ENCODE results near the gene UBE2D2. TPM values are rescaled to one million over a fixed set of nuclear protein-coding genes. Genes with fewer than 3 reads are reported as not detected.

Gene UBE2D2
- total and polyA plus RNA-seq, 4 donors: 84.1 to 97.8 (median 91.2) TPM

GRCh38 chr5:139660105-139660922 is 99.2 kb downstream of the UBE2D2 start:
- H3K4me1 ChIP-seq (ENCODE audit: control insufficient read depth in 5 of 5, insufficient read depth in 5 of 5, low read length in 5 of 5): peaks cover 11 to 62% (median 45%) of the 10 kb centered on the region in 5 donors
- no peaks in the 10 kb centered on the region for H3K9me3 ChIP-seq (ENCODE audit: control insufficient read depth in 4 of 4, insufficient read depth in 3 of 4, low read length in 3 of 4)
- H3K36me3 ChIP-seq (ENCODE audit: control insufficient read depth in 4 of 4, insufficient read depth in 4 of 4, low read length in 4 of 4): no peaks in the 10 kb centered on the region
- peak in 1 of 3 donors; percentile 54 for DNase-seq
- no peak overlapping the region for H3K9ac ChIP-seq (ENCODE audit: insufficient read depth in 1 of 2, low read length in 2 of 2)
- no peaks in the 10 kb centered on the region for H3K27me3 ChIP-seq (ENCODE audit: control insufficient read depth in 3 of 3, insufficient read depth in 3 of 3, low read length in 2 of 3)
- peak overlapping the region; percentile 88 for H3K27ac ChIP-seq (ENCODE audit: low read depth in 1 of 2, low read length in 1 of 2)
- no peak overlapping the region for H3K4me3 ChIP-seq
- no peak for TF ChIP-seq CTCF (IDR thresholded peaks at IDR 0.05; ENCODE audit: control extremely low read depth, extremely low read depth)
- WGBS, 2 donors: 27 to 31% methylated on average over 14 of the region's 14 CpGs
- ATAC-seq (ENCODE audit: insufficient read depth, low FRiP score): peak; percentile 48

- H3K27me3 ChIP-seq (ENCODE audit: control insufficient read depth in 3 of 3, insufficient read depth in 3 of 3, low read length in 2 of 3): no peaks in the 10 kb centered on the region
- ATAC-seq (ENCODE audit: insufficient read depth, low FRiP score): peak; percentile 75
- no peaks in the 10 kb centered on the region for H3K9me3 ChIP-seq (ENCODE audit: control insufficient read depth in 4 of 4, insufficient read depth in 3 of 4, low read length in 3 of 4)
- TF ChIP-seq CTCF (IDR thresholded peaks at IDR 0.05; ENCODE audit: control extremely low read depth, extremely low read depth): no peak
- H3K4me3 ChIP-seq: no peak overlapping the region
- DNase-seq: peak; percentile 53 to 76 (median 66)
- peak overlapping the region; percentile 88 for H3K27ac ChIP-seq (ENCODE audit: low read depth in 1 of 2, low read length in 1 of 2)
- no peaks in the 10 kb centered on the region for H3K36me3 ChIP-seq (ENCODE audit: control insufficient read depth in 4 of 4, insufficient read depth in 4 of 4, low read length in 4 of 4)
- WGBS, 2 donors: 27 to 42% methylated on average over 39 to 41 of the region's 41 CpGs
- H3K4me1 ChIP-seq (ENCODE audit: control insufficient read depth in 5 of 5, insufficient read depth in 5 of 5, low read length in 5 of 5): peaks cover 9 to 58% (median 36%) of the 10 kb centered on the region in 5 donors
- peak overlapping the region in 1 of 2 donors; percentile 30 for H3K9ac ChIP-seq (ENCODE audit: insufficient read depth in 1 of 2, low read length in 2 of 2)
Observed at GRCh38 chr5:139660923-139661814, 100.0 kb downstream of the UBE2D2 start.

- no peak for TF ChIP-seq CTCF (IDR thresholded peaks at IDR 0.05; ENCODE audit: control extremely low read depth, extremely low read depth)
- Histone ChIP-seq H3K27ac (ENCODE audit: low read depth in 1 of 2, low read length in 1 of 2) (peak overlapping the region in 1 of 2 donors; percentile 23), H3K27me3 (ENCODE audit: control insufficient read depth in 3 of 3, insufficient read depth in 3 of 3, low read length in 2 of 3) (no peaks in the 10 kb centered on the region), H3K9me3 (ENCODE audit: control insufficient read depth in 4 of 4, insufficient read depth in 3 of 4, low read length in 3 of 4) (no peaks in the 10 kb centered on the region), H3K36me3 (ENCODE audit: control insufficient read depth in 4 of 4, insufficient read depth in 4 of 4, low read length in 4 of 4) (no peaks in the 10 kb centered on the region), H3K4me3 (no peak overlapping the region), H3K4me1 (ENCODE audit: control insufficient read depth in 5 of 5, insufficient read depth in 5 of 5, low read length in 5 of 5) (peaks cover 9 to 52% (median 33%) of the 10 kb centered on the region in 5 donors), H3K9ac (ENCODE audit: insufficient read depth in 1 of 2, low read length in 2 of 2) (no peak overlapping the region)
- ATAC-seq (ENCODE audit: insufficient read depth, low FRiP score): no peak
- WGBS, 2 donors: 85 to 86% methylated on average over 9 of the region's 9 CpGs
- no peak for DNase-seq
Observed at GRCh38 chr5:139662617-139663016, 101.5 kb downstream of the UBE2D2 start.

All from lung (tissue), 12 donors.